Limb (tissue), 2 donors: ENCODE measurements around the gene NRCAM.
A peak's percentile ranks its signal among the peaks of the same experiment; 100 is the strongest.

Experiments
- DNase-seq, 2 donors: peaks; one replicate each; pipeline ENCODE4 v3.0.0-alpha.2; 2016; ENCODE audit errors: extremely low spot score in 2 of 2

NRCAM gene

GRCh38 chr7:108425714-108426275, 30.4 kb downstream of the NRCAM start:
- no peak for DNase-seq

GRCh38 chr7:108424013-108424412, 32.2 kb downstream of the NRCAM start:
- no peak for DNase-seq

- no peak for DNase-seq
These were observed 32.9 kb downstream of the NRCAM start for GRCh38 chr7:108423089-108423989.

- DNase-seq = no peak
These were observed 34.4 kb downstream of the NRCAM start for GRCh38 chr7:108421720-108422331.

GRCh38 chr7:108419961-108420908, 36.0 kb downstream of the NRCAM start:
- DNase-seq = no peak

- DNase-seq = no peak
These were observed 37.3 kb downstream of the NRCAM start for GRCh38 chr7:108418946-108419345.

- DNase-seq = no peak
These were observed 38.3 kb downstream of the NRCAM start for GRCh38 chr7:108417926-108418325.

- no peak for DNase-seq
These were observed 39.1 kb downstream of the NRCAM start for GRCh38 chr7:108417144-108417543.

- peak in 1 of 2 donors; percentile 27 for DNase-seq
These were observed 40.3 kb downstream of the NRCAM start for GRCh38 chr7:108415821-108416536.

GRCh38 chr7:108415084-108415483, 41.2 kb downstream of the NRCAM start:
- no peak for DNase-seq

GRCh38 chr7:108413782-108414492, 42.3 kb downstream of the NRCAM start:
- no peak for DNase-seq

GRCh38 chr7:108413337-108413736, 42.9 kb downstream of the NRCAM start:
- no peak for DNase-seq

GRCh38 chr7:108409146-108409545, 47.1 kb downstream of the NRCAM start:
- DNase-seq = no peak

GRCh38 chr7:108408296-108408991, 47.8 kb downstream of the NRCAM start:
- no peak for DNase-seq

GRCh38 chr7:108407676-108408075, 48.6 kb downstream of the NRCAM start:
- no peak for DNase-seq

- DNase-seq = no peak
These were observed 49.9 kb downstream of the NRCAM start for GRCh38 chr7:108406222-108406890.

- no peak for DNase-seq
These were observed 51.5 kb downstream of the NRCAM start for GRCh38 chr7:108404509-108405420.
